Kidney (tissue), 14 donors: Measurements from ENCODE around the gene MTG1. TPM values are rescaled to one million over a fixed set of nuclear protein-coding genes. Genes with fewer than 3 reads are reported as not detected.
"Not testable (repeated sequence)": the region's sequence is repeated elsewhere in the genome, so short reads cannot be mapped to it uniquely, and the experiment has no call there.

Experiments
- DNase-seq, 5 donors: peaks; one replicate each; pipeline ENCODE4 v3.0.0-alpha.2; 2013 to 2020
- FAIRE-seq: peaks from 2 replicates; lab custom pipeline; 2012; peaks lifted over from hg19 to GRCh38; lab: Jason Lieb, UNC
- H3K27ac ChIP-seq, 2 donors: one replicate each; pipeline ENCODE4 v1.7.0; 2013; ENCODE audit warnings: low read depth in 2 of 2, low read length in 2 of 2, inconsistent platforms in 1 of 2
- H3K27me3 ChIP-seq: one replicate; pipeline ENCODE4 v1.7.1; 2013; ENCODE audit warnings: low read length, inconsistent platforms; ENCODE audit not compliant: control insufficient read depth, insufficient read depth
- H3K36me3 ChIP-seq, 3 donors: one replicate each; pipeline versions ENCODE4 v1.7.0 to v1.7.1; 2013; ENCODE audit warnings: low read length in 3 of 3, control low read depth in 1 of 3, inconsistent platforms in 1 of 3; ENCODE audit not compliant: insufficient read depth in 3 of 3, control insufficient read depth in 2 of 3
- H3K4me1 ChIP-seq, 3 donors: one replicate each; pipeline versions ENCODE4 v1.7.0 to v1.7.1; 2013; ENCODE audit warnings: low read length in 3 of 3, inconsistent platforms in 1 of 3, low read depth in 1 of 3; ENCODE audit not compliant: control insufficient read depth in 2 of 3, insufficient read depth in 2 of 3
- H3K4me3 ChIP-seq, 3 donors: one replicate each; pipeline versions ENCODE4 v1.7.0 to v1.8.1; 2013; ENCODE audit warnings: low read length in 3 of 3, control low read depth in 1 of 3, inconsistent platforms in 1 of 3
- H3K9ac ChIP-seq, 3 donors: one replicate each; pipeline versions ENCODE4 v1.7.0 to v1.7.1; 2013; ENCODE audit warnings: low read length in 3 of 3, control low read depth in 1 of 3, inconsistent platforms in 1 of 3
- H3K9me3 ChIP-seq, 3 donors: one replicate each; pipeline versions ENCODE4 v1.7.0 to v1.7.1; 2013; ENCODE audit warnings: low read length in 3 of 3, control low read depth in 1 of 3, inconsistent platforms in 1 of 3; ENCODE audit not compliant: control insufficient read depth in 2 of 3, insufficient read depth in 1 of 3
- CTCF ChIP-seq: IDR thresholded peaks from 3 replicates; pipeline ENCODE4 v1.5.1; 2012; ENCODE audit warnings: mild to moderate bottlenecking, moderate library complexity, borderline replicate concordance; ENCODE audit not compliant: insufficient read depth; ENCODE audit errors: extremely low read depth
- intact Hi-C: fragments of 100-400 bp; cut with DNase I; formaldehyde crosslinking; loops from one replicate; pipeline ENCODE4 v1.11.1; 2022
- polyA plus RNA-seq: library from polyadenylated mRNA; stranded (reverse); fragments of 350-450 nt; fragmentation: Illumina TruSeq; extraction: RNeasy Lipid Tissue Mini Kit (QIAGEN cat#74804); gene quantifications from one replicate; pipeline ENCODE4 v1.2.3, GENCODE V29; 2014; ENCODE audit warnings: low read depth, low replicate concordance; ENCODE audit not compliant: insufficient read depth
- total RNA-seq: library from RNA; stranded (reverse); fragmentation: NEBNext Ultra II Directional; extraction: Animal tissue kit (Norgen Biotek cat#: 25700); gene quantifications from one replicate; pipeline ENCODE4 v1.2.1, GENCODE V29; 2021
- donor health status: control.
- donor health status: control.
- donor health status: control.
- donor health status: control.
- donor health status: control.
- donor health status: DM: yes; HTN: yes; CAD: no.
- donor health status: Normal renal cell carcinoma (clear cell type).

The MTG1 gene
- total and polyA plus RNA-seq, 2 donors from 2014 or later: 51.1 to 68.5 TPM

- H3K9ac ChIP-seq, intact Hi-C loops, H3K36me3 ChIP-seq, H3K9me3 ChIP-seq, H3K27ac ChIP-seq, H3K4me1 ChIP-seq, DNase-seq, H3K4me3 ChIP-seq, FAIRE-seq, H3K27me3 ChIP-seq: not testable (repeated sequence)
Observed at GRCh38 chr10:133429571-133429970, 35.6 kb downstream of the MTG1 start.

GRCh38 chr10:133431888-133432613 lies 38.1 kb downstream of the MTG1 start:
- H3K9ac ChIP-seq, DNase-seq, H3K36me3 ChIP-seq, H3K4me3 ChIP-seq, H3K9me3 ChIP-seq, H3K27ac ChIP-seq, H3K27me3 ChIP-seq, intact Hi-C loops, H3K4me1 ChIP-seq, FAIRE-seq: not testable (repeated sequence)

GRCh38 chr10:133432789-133433188 lies 38.8 kb downstream of the MTG1 start:
- H3K4me3 ChIP-seq, H3K27ac ChIP-seq, intact Hi-C loops, H3K9me3 ChIP-seq, H3K4me1 ChIP-seq, H3K9ac ChIP-seq, FAIRE-seq, H3K27me3 ChIP-seq, H3K36me3 ChIP-seq, DNase-seq: not testable (repeated sequence)

- no peaks in the 10 kb centered on the region for H3K36me3 ChIP-seq
- H3K4me1 ChIP-seq: no peaks in the 10 kb centered on the region
- FAIRE-seq: no peak
- no peak for TF ChIP-seq CTCF
- no peaks in the 10 kb centered on the region for H3K9me3 ChIP-seq
- no peak overlapping the region for H3K4me3 ChIP-seq
- H3K9ac ChIP-seq: no peak overlapping the region
- H3K27me3 ChIP-seq: no peaks in the 10 kb centered on the region
- no peak overlapping the region for H3K27ac ChIP-seq
- DNase-seq: no peak
- intact Hi-C loops: no loop called here
Observed at GRCh38 chr10:133438711-133439273, 44.8 kb downstream of the MTG1 start.
